ENCODE measurements around the gene NPTXR.

NPTXR gene

DNA sequence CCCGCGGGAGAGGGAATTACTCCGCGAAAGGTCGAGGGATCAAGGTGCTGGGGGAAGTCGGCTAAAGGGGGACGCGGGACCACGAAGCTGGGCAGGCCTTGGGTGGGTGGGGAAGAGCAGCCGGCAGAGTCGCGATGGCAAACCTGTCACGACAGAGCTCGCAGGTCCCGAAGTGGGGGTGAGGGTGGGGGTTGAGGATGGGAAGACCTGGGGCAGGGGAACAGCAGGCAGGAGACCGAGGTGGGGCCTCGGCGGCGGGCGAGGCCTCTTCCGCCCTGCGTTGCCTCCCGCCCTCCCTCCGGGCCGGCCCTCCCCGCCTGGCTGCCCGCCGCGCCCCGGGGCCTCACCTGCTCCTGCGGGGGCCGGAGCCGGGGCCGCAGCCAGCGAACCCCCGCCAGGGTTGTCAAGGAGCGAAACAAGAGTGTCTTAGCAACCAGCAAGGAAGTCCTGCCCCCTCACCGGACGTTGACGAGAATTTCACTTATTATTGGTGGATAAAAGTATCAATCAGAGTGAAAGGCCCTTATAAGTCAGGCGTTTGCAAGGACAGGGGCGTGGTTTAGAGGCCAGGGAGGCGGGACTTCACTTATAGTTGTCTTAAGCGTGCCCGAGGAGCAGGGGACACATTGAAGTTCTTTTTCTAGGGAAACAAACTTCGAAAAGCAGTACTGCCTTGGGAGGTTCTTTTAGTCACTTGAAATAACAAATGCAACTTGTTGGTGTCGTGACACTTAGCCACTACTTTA, 49.9 kb downstream of the NPTXR start, which contains the start of gene DNAL4:
DNAL4 (minus strand) TSS at position 423 of the 746 bp plus-strand sequence. CDS start 11,412 bp downstream, outside the sequence.
- peak; percentile 100 for DNase-seq (ENCODE audit: low spot score)

DNA sequence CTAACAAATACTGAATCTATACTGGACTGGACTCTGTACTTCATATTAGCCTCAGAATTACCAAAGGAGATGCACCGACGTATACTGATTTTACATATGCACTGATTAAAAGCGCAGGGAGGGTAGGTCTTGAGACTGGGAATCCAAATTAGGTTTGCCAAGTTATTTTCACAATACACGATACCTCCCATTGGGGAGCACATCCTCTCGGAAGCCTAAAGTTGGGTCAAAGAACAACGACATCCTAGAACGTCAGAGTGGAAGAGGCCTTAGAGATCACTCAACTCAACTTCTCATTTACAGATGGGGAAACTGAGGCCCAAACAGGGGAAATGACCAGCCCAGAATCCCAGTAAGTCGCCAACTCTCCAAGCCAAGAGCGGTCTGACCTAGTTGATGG, 50.5 kb downstream of the NPTXR start:
- peak; percentile 27 for DNase-seq (ENCODE audit: low spot score)

DNA sequence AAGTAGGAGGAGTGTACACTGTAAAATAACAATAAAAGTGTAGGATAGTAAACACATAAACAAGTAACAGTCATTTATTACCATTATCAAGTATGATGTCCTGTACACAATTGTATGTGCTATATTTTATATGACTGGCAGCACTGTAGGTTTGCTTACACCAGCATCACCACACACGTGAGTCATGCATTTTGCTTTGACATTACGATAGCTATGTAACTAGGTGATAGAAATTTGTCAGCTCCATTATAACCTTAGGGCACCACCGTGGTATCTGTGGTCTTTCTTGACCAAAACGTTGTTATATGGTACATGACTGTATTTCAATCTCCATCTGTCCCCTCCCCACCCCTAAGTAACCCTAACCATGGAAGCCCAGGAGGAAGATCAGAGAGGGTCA, 51.0 kb downstream of the NPTXR start:
- no peak for DNase-seq (ENCODE audit: low spot score)

DNA sequence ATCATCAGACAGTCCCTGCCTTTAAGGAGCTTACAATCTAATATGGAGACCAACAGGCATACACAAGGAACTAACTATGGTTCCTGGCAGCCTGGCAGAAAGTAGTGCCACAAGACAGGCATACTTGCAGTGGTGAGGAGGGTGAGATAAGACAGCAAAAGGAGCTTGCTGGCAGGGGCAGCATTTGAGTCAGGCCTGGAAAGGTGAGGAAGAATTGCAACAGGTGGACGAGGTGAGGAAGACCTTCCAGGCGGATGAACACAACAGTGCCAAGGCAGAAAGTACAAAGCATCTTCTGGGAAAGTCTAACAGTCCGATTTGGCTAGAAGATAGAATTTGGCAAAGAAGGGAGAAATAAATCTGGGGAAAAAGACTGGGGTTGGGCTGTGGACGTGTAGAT, 54.2 kb downstream of the NPTXR start:
- no peak for DNase-seq (ENCODE audit: low spot score)

DNA sequence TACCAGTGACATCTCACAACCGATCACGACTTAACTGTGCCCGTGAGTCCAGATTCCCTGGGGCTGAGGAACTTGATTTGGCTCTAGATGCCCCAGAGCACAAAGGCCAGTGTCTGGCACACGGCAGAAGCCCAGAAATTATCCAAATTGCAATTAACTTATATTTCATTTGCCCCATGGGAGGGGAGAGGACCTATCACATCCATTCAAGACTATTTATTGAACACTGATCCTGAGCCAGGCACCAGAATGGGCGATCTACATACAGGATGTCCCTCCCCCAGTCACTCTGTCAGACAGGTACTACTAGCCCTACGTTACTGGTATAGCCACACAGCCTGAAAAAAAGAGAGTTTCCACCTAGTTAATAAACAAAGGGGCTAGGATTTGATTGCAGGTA, 55.0 kb downstream of the NPTXR start:
- no peak for DNase-seq (ENCODE audit: low spot score)

DNA sequence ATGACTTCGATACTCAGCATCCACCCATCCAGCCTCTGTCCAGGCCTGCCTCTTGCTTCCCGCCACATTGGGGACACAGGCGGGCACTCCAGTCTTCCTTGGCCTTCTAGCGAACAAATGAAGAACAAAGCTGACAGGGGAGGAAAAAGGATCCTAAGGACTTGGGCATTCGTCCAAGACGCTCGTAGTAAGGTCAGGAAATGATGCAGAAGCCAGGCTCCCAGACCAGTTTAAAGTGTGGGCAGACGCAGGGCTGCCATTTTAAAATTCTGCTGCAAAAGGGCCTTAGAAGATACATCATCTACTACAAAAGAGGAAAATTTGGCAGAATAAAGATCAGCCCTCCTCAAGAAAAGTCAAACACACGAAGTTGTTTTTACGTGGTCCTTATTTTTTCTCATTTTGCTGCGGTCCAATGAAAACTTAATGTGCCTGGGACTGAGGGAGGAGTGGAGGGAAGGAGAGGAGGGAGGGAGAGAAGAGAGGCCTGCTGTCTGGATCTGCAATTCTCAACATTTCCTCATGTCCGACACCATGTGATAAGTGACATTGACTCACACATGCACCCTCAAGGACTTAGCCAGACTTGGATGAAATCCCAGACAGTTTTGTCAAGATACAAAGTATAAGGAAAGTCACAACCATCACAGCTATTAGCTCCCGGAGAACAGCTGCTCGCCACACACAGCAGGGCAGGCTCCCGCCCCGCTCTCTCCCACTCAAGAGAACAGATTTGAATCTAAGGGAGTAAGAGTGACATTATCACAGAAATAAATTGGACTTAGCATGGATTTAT, 55.6 kb downstream of the NPTXR start:
- DNase-seq (ENCODE audit: low spot score), result no peak

DNA sequence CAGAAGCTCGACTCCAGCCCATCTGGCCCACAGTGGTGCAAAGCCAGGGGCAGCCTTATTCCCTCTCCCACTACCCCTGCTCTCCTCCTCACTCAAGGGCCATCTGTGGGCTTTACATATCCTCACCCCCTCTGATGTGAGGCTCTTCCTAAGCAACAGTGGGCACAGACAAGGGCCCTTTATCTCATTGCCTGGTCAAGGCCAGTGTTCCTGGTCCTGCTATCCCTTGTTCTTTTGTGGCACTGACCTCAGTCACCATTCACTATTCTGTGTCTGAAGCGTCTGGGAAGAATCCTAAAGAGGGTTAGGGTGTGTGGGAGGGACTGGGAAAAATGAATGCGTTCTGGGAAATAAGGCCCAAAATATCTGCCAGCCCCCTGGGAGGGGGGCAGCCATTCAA, 57.2 kb downstream of the NPTXR start:
- no peak for DNase-seq (ENCODE audit: low spot score)

DNA sequence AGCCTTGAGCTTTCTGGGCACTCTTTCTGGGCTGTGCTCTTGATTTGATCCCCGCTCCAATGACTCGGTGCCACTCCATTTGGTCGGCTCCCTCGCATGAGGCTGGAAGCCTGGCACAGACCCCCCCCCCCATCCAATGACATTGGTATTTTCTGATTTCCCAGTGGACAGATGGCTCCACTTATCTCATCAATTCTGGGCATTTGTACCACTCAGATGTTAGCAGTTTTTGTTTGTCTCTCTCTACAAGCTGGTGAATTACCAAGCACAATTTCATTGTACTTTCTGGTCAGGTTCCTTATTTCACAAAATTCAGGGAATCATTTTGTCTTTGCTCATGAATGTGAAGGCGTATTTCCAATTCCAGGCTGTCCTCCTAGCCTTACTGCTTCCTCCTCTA, 59.0 kb downstream of the NPTXR start:
- DNase-seq (ENCODE audit: low spot score), result no peak

DNA sequence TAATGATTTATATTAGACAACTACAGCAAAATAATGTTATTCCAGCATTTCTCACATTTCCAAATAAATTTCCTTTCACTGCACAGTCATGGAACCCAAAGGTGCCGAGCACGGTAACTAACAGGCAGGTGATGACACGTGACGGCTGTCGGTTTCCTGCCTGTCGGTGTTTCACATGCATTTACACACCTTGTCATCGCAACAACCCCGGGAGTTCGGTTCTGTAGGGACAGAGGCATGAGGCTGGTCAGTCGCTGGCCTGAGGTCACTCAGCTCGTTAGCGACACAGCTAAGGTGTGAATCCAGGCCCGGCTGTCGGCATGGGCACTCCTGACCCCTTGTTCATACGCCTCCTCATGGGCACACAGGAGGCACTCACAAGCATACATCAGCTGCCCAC, 59.8 kb downstream of the NPTXR start:
- DNase-seq (ENCODE audit: low spot score), result no peak

DNA sequence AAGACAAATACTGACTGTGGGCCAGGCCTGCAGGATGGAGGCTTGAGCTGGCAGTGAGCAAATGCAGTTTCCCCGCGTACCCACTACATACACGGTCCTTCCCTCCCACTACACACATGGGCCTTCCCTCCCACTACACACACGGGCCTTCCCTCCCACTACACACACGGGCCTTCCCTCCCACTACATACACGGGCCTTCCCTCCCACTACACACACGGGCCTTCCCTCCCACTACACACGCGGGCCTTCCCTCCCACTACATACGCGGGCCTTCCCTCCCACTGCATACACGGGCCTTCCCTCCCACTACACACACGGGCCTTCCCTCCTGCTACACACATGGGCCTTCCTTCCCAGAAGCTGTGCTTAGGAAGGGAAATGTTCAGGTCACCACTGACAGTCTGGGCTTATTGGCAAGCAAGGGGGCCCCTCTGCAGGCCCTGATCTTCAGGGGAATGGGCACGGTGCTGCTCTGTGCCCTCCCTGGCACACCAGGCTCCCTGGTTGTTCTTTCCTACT, 60.7 kb downstream of the NPTXR start:
- DNase-seq (ENCODE audit: low spot score), result no peak

DNA sequence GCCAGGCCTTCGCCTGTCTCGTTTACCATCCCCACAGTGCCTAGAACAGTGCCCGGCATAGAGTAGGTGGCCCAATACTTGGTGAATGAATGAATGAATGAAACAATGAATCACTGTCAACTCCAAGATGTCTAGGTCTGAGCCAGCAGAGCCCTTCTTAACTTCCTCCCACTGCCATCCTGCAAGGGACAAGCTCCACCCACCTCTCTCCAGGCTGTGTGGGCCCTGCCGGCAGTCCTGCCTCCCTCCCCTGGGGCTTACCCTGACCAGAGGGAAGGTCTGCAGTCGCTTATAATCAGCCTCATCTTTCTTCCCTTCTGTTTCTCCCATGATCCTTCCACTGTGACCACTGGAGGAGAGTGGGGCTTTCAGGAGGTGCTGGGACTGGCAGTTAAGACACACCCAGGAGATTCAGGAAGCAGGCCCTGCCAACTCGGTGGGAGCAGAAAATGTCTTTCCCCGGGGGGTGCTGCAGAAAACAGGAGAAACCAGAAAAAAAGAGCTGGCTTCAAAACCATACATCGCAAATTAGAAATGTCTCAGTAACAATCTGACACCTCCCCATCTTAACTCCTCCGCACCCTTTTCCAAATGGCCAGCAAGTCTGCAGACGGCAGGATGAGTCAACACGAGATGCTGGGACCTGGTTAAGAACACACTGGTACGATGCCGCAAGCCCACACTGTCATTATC, 61.3 kb downstream of the NPTXR start:
- DNase-seq (ENCODE audit: low spot score), result no peak

DNA sequence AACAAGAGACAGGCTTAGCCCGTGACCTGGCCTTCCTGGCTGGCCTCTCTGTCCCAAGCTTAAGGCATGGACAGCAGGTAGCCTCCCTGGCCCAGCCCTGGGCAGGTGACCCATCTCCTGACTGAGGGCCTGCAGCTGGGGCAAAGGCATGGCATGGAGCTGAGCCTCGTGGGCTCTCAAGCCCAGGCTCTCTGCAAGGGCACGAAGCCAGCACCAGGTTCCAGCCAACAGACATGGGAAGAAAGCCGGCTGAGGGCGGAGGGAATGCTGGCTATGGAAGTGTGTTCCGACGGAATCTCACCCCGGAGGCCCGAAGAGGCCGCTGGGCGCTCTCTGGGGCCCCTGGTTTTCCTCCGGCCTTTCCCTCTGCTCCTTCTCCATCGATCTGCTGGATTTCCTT, 62.8 kb downstream of the NPTXR start:
- DNase-seq (ENCODE audit: low spot score), result peak; percentile 51

DNA sequence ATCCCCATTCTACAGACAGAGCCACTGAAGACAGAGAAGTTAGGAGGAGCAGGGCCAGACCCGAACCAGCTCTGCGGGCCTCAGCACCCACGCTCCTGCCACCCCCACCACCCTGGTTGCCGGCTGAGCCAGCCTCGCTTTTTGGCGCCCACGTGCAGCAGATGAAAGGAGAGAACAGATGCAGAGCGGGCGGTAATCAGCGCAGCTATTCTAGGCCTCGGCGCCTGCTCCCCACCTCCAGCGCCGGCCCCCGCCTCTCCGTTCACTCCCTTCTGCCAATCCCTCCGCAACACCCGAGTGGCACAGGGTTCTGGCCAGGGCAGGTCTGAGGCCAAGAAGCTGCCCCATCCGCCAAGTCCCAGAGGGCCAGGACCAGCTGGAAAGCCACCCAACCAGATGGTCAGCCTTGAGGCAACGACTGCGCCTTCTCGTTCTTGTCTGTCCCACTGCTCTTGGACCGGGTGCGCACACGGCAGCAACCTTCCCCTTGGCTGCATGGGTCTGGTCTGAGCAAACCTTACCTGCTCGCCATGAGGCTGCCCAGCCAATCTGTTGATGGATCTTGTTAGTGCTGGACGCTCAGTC, 66.6 kb downstream of the NPTXR start:
- peak; percentile 27 for DNase-seq (ENCODE audit: low spot score)

DNA sequence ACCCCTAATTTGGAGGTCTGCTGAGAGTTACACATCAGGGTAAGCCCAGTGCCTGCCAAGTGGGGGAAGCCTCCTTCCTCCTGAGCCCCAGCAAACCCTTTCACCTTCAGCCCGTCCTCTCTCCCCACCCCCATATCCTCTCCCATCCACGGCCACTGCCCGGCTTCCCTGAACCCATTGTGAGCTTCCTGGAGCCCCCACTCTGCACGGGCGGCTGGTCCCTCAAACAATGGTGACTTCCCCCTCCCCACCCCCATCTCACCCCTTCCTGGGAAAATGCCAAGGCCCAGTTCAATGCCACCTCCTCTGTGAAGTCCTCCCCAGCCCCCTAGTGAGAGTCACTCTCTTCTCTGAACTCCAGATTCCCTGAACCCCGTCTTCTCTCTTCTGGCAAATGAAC, 67.7 kb downstream of the NPTXR start:
- DNase-seq (ENCODE audit: low spot score), result no peak

DNA sequence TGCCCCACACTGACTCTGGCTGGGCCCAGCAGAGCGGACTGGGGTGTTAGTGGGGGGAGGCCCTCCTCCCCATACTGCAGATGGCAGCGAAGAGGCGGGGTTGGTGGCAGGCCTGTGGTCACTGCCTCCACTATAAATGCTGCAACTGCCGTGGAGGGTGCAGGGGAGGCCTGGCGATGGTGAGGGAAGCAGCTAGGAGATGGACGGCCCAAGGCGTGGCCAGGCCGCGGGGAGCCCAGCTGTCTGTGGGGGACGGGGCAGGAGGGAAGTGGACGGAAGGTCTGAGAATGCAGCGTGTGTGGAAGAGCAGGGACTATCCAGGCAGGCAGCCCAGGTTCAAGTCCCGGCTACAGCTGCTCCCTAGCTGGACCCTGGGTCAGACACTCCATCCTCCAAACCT, 68.2 kb downstream of the NPTXR start:
- DNase-seq (ENCODE audit: low spot score), result no peak

DNA sequence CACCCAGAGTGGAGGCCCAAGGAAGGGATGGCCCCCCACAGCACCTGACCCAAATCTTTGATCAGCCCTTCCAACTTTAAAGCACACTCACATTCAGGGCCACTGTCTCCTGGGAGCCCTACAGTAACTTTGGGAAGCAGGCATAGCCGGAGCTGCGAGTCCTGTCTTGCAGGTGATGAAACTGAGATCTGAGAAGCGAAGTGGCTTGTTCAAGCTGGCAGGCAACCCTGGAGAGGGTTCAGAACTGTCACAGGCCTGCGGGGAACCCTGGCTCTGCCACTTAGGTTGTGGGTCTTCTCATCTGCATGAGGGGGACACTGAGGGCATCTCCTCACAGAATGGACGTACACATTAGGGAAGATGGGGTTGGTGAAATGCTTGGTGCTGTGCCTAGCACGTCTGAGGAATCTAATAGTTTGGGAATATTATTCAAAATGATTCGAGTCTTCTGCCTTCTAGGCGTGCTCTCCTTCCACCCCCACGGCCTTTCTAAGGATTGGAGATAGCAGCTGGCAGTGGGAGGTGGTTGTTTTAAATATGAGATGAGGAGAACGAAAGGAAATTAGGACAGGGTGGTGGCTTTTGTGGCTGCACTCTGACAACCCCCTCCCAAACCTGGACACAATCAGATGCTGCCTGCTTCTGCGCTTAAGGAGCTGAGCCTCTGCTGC, 69.2 kb downstream of the NPTXR start:
- DNase-seq (ENCODE audit: low spot score), result no peak

DNA sequence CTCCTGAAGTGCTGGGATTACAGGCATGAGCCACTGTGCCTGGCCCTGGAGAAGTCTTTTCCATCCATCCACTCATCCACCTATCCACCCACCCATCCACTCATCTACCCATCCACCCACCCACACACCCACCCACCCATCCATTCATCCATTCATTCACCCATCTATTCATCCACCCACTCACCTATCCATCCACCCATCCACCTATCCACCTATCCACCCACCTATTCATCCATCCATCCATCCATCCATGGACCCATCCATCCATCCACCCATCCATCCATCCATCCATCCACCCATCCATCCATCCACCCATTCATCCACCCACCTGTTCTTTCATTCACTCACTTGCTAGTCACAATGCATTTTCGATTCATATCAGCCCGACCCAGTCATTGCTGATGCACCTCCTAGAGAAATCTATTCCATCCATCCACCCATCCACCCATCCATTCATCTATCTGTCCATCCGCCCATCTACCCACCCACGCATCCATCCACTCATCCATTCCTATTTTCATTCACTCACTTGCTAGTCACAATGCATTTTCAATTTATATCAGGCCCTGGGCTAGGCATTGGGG, 70.4 kb downstream of the NPTXR start:
- no peak for DNase-seq (ENCODE audit: low spot score)

DNA sequence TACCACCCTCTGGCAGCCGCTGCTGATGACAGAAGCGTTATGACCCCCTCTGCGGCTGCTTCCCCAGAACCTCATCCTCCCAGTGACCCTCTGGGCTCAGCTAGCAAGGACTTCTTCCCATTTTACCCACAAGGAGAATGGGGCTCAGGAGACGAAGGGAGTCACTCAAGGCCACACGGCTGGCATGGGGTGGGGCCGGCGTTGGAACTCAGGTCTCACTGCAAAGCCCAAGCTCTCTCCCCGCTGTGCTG, 71.3 kb downstream of the NPTXR start:
- no peak for DNase-seq (ENCODE audit: low spot score)

DNA sequence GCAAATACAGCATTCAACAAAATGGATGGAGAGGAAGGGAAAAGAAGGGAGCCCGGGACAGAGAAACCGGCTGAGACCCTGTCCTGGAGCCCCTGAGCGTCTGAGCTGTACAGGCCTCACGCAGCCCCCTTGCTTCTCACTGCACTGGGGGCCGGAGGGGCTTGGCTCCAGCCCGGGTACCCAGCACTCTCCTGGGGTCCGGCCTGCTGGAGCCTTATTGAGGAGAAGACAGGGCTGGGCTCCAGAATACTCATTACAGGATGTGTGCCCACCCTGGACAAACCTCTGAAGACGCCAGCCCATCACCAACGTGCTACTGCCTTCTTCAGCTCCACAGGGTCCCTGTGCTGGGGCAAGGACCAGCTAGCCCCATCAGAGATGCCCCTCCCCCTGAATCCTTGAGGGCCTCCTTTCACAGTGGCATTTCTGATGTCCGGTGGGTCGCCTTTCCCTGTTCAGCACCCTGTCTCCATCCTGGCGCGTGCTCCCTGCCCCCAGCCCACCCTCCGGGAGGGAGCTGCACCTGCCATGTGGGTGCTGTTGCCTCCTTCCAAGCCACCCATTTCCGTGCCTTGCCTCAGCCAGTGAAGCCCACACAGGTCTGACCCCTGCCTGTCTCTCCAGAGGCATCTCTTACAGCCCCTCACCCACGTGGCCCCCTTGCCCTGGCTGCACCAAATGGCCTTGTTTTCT, 73.4 kb downstream of the NPTXR start:
- no peak for DNase-seq (ENCODE audit: low spot score)

Data from cerebellar cortex (tissue), 1 donor.